Spleen (tissue), 11 donors: ENCODE data around the gene JPH4. TPM values are rescaled to one million over a fixed set of nuclear protein-coding genes. Genes with fewer than 3 reads are reported as not detected.
A peak's percentile ranks its signal among the peaks of the same experiment; 100 is the strongest.

Experiments used
- DNase-seq: peaks from one replicate; pipeline ENCODE4 v3.0.0-alpha.2; 2020
- H3K27ac ChIP-seq, 8 donors: fragments of 200-600 bp; sonication (generic) in 7 of 8; 1 replicate in 4 of 8; 2 replicates in 4 of 8; pipeline versions ENCODE4 v1.5.0 to v1.8.0; 2016 to 2021; ENCODE audit warnings: inconsistent platforms in 4 of 8, mild to moderate bottlenecking in 4 of 8, moderate library complexity in 1 of 8
- H3K27me3 ChIP-seq, 7 donors: fragments of 200-600 bp; sonication (generic) in 6 of 7; replicated peaks in 1 of 7; 1 replicate in 4 of 7; 2 replicates in 3 of 7; pipeline versions ENCODE4 v1.5.0 to v1.8.0; 2016 to 2021; ENCODE audit warnings: inconsistent platforms in 3 of 7, mild to moderate bottlenecking in 1 of 7
- H3K36me3 ChIP-seq, 6 donors: fragments of 200-600 bp; sonication (generic) in 5 of 6; 1 replicate in 4 of 6; 2 replicates in 2 of 6; pipeline versions ENCODE4 v1.5.0 to v1.8.0; 2016 to 2021; ENCODE audit warnings: inconsistent platforms in 2 of 6
- H3K4me1 ChIP-seq, 6 donors: fragments of 200-600 bp; sonication (generic) in 5 of 6; 1 replicate in 3 of 6; 2 replicates in 3 of 6; pipeline versions ENCODE4 v1.5.0 to v1.8.0; 2016 to 2021; ENCODE audit warnings: inconsistent platforms in 3 of 6
- H3K4me3 ChIP-seq, 8 donors: fragments of 200-600 bp; sonication (generic) in 7 of 8; 1 replicate in 4 of 8; 2 replicates in 4 of 8; pipeline versions ENCODE4 v1.5.0 to v1.8.0; 2016 to 2021; ENCODE audit warnings: inconsistent platforms in 4 of 8, mild to moderate bottlenecking in 4 of 8, moderate library complexity in 2 of 8
- H3K9me3 ChIP-seq, 8 donors: fragments of 200-600 bp; sonication (generic) in 7 of 8; 1 replicate in 4 of 8; 2 replicates in 4 of 8; pipeline versions ENCODE4 v1.5.0 to v1.8.0; 2016 to 2021; ENCODE audit warnings: inconsistent platforms in 4 of 8
- CTCF ChIP-seq, 11 experiments: fragments of 200-600 bp in 7 of 11; fragments of 450-650 bp in 4 of 11; sonication (generic) in 4 of 11; IDR thresholded peaks in 8 of 11; conservative IDR thresholded peaks in 3 of 11; 1 replicate in 7 of 11; 2 replicates in 4 of 11; pipeline versions ENCODE4 v1.4.0 to v1.8.0; 2016 to 2021; ENCODE audit warnings: antibody characterized with exemption in 11 of 11, inconsistent platforms in 4 of 11, mild to moderate bottlenecking in 1 of 11
- POLR2A ChIP-seq, 3 donors: fragments of 450-650 bp; IDR thresholded peaks; one replicate each; pipeline ENCODE4 v1.5.1; 2017; ENCODE audit warnings: antibody characterized with exemption in 3 of 3, mild to moderate bottlenecking in 1 of 3
- POLR2AphosphoS5 ChIP-seq, 3 donors: sonication (generic); formaldehyde crosslinking; IDR thresholded peaks; one replicate each; pipeline ENCODE4 v1.5.1; 2017; ENCODE audit warnings: antibody characterized with exemption in 3 of 3
- WGBS, 5 donors: extraction: QIAGEN DNeasy Blood & Tissue Kit in 3 of 5; methylation state at CpG; one replicate each; pipeline versions ENCODE4 v1.1.5 to v1.1.7; 2013 to 2018; 5-methylcytosine and 5-hydroxymethylcytosine counted together
- intact Hi-C: fragments of 100-400 bp; cut with DNase I; formaldehyde crosslinking; loops from one replicate; pipeline ENCODE4 v1.15.0; 2023; ENCODE audit warnings: low total_unique reads
- polyA plus RNA-seq, 3 donors: library from polyadenylated mRNA; stranded (reverse); fragments of 200-250 nt; gene quantifications; one replicate each; pipeline ENCODE4 v1.2.1, GENCODE V29; 2013
- total RNA-seq, 7 donors: library from RNA; depleted of rRNA in 3 of 7; stranded (reverse); fragments of >200 nt in 3 of 7; fragmentation: NEBNext Ultra II Directional in 4 of 7; extraction: Animal tissue kit (Norgen Biotek cat#: 25700) in 4 of 7; gene quantifications; one replicate each; pipeline versions ENCODE4 v1.1.0 to v1.2.1, GENCODE V29; 2016 to 2021
- donor health status: healthy with polysubstance abuse.
- donor health status: DM: no; HTN: no; CAD: no; lungs with moderate emphysema.
- donor health status: DM: no; HTN: no; CAD: no.
- donor health status: Bipolar disorder and iron deficiency.
- donor health status: healthy.
- donor health status: DM: no; HTN: no; CAD: no.
- donor health status: DM: yes; HTN: yes; CAD: no.

The JPH4 gene
- total and polyA plus RNA-seq, 10 donors: 0.70 to 17.3 (median 3.8) TPM

GRCh38 chr14:23568600-23569331 lies 9.8 kb downstream of the JPH4 start:
- H3K4me1 ChIP-seq: peaks cover 5 to 72% (median 41%) of the 10 kb centered on the region in 6 donors
- H3K27me3 ChIP-seq: peaks cover 0 to 7% (median 0%) of the 10 kb centered on the region in 7 donors
- no peak overlapping the region for H3K4me3 ChIP-seq
- 60 to 68% (median 65%) methylated on average over 6 of the region's 6 CpGs for WGBS, 5 donors
- no peaks in the 10 kb centered on the region for H3K9me3 ChIP-seq
- DNase-seq: no peak
- peaks cover 0 to 26% (median 23%) of the 10 kb centered on the region in 6 donors for H3K36me3 ChIP-seq
- TF ChIP-seq CTCF (IDR thresholded peaks at IDR 0.05 in 8 of 11, conservative IDR thresholded peaks at IDR 0.05 in 3 of 11): peak in 5 of 11 experiments; percentile 23 to 40 (median 31)
- no peak for TF ChIP-seq POLR2A (IDR thresholded peaks at IDR 0.05)
- intact Hi-C loops: loop anchor here (10.0 kb wide), 1 partner anchor 244 kb away; the partner anchor contains the start of gene PABPN1
- H3K27ac ChIP-seq: peak overlapping the region in 5 of 8 donors; percentile 84 to 94 (median 89)

- peaks cover 0 to 7% (median 0%) of the 10 kb centered on the region in 7 donors for H3K27me3 ChIP-seq
- H3K4me3 ChIP-seq: peak overlapping the region in 7 of 8 donors; percentile 56 to 93 (median 67)
- DNase-seq: no peak
- intact Hi-C loops: loop anchor here (10.0 kb wide), 1 partner anchor 243 kb away; the partner anchor contains the start of gene PABPN1
- H3K27ac ChIP-seq: peak overlapping the region; percentile 74 to 94 (median 86)
- WGBS, 5 donors: 57 to 79% (median 65%) methylated on average over 2 of the region's 2 CpGs
- no peaks in the 10 kb centered on the region for H3K9me3 ChIP-seq
- peaks cover 5 to 76% (median 42%) of the 10 kb centered on the region in 6 donors for H3K4me1 ChIP-seq
- H3K36me3 ChIP-seq: peaks cover 0 to 32% (median 29%) of the 10 kb centered on the region in 6 donors
- TF ChIP-seq POLR2A (IDR thresholded peaks at IDR 0.05): no peak
- no peak for TF ChIP-seq POLR2AphosphoS5 (IDR thresholded peaks at IDR 0.05)
- no peak for TF ChIP-seq CTCF (IDR thresholded peaks at IDR 0.05 in 8 of 11, conservative IDR thresholded peaks at IDR 0.05 in 3 of 11)
Measured at GRCh38 chr14:23568021-23568599, 10.5 kb downstream of the JPH4 start.

GRCh38 chr14:23567186-23568020 lies 11.2 kb downstream of the JPH4 start, which contains the start of gene AP1G2:
Gene AP1G2, minus strand, starts transcription at chr14:23567791. Its CDS starts 477 bp downstream, at chr14:23567314.
- H3K4me1 ChIP-seq: peaks cover 5 to 76% (median 40%) of the 10 kb centered on the region in 6 donors
- WGBS, 5 donors: 0 to 1% (median 1%) methylated on average over 50 to 53 of the region's 53 CpGs
- H3K9me3 ChIP-seq: no peaks in the 10 kb centered on the region
- H3K27ac ChIP-seq: peak within 1 kb of the TSS; percentile 74 to 94 (median 86)
- peaks cover 0 to 39% (median 31%) of the 10 kb centered on the region in 6 donors for H3K36me3 ChIP-seq
- TF ChIP-seq CTCF (IDR thresholded peaks at IDR 0.05 in 8 of 11, conservative IDR thresholded peaks at IDR 0.05 in 3 of 11): no peak
- TF ChIP-seq POLR2A (IDR thresholded peaks at IDR 0.05): peak in 1 of 3 donors; percentile 73
- TF ChIP-seq POLR2AphosphoS5 (IDR thresholded peaks at IDR 0.05): peak; percentile 94 to 97 (median 94)
- peak; percentile 98 for DNase-seq
- H3K27me3 ChIP-seq: peaks cover 0 to 7% (median 0%) of the 10 kb centered on the region in 7 donors
- intact Hi-C loops: loop anchor here (10.0 kb wide), 1 partner anchor 243 kb away; the partner anchor contains the start of gene PABPN1
- H3K4me3 ChIP-seq: peak within 1 kb of the TSS; percentile 56 to 93 (median 67)
